GM18520 (cell line): ENCODE measurements around the gene ABR.
"Not testable (repeated sequence)": the region's sequence is repeated elsewhere in the genome, so short reads cannot be mapped to it uniquely, and the experiment has no call there.

Source experiments
- ATAC-seq: cut with Tn5 transposase; IDR thresholded peaks from one replicate; pipeline ENCODE4 v1.9.1; 2021; ENCODE audit not compliant: unreplicated experiment

Gene ABR

DNA sequence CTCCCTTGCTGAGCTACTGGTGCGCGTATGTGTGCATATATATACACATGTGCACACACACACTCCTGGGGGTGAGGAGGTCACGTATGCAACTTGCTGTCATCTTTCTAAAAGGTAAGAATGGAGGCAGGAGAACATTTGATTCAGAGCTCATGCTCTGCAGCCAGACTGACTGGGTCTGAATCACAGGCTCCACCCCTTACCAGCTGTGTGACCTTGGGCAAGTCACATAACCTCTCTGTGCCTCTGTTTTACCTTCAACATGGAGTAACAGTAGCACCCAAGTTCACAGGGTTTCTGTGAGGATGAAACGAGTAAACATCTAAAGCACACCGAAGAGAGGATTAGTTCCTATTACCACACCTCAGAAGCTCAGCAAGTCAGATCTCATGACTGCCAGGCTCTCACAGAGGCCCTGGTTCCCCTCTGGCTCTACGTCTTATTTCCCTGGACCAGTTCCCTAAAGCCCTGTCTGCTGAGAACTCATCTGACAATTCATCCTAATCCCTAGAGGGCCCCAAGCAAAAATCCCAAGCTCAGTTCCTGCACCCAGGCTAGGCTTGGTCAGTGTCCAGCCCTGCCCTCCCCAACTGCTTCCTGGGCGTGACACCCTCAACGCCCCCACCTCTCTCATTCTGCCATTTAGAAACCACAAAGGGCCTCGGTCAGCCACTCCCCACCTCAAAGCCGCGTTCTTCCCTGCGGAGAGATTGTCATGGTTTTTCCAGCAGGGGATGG is 28.7 kb downstream of the ABR start:
- ATAC-seq, result no peak

DNA sequence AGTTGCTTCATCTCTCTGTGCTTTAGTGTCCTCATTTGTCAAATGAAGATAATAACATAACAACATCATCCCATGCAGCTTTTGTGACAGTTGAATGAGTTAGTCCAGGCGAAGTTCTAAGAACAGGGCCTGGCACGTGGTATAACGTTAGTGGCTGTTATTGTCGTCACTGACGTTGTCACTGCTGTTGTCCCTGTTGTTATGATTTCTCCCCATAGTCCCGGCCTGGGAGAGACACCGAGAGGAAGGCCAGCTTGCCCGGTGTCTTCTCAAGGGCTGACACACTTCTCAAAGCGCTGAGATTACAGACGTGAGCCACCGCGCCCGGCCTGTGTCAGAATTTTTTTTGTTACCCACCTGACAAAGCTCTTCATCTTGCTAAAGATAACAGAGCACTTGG is 29.9 kb downstream of the ABR start:
- no peak for ATAC-seq

DNA sequence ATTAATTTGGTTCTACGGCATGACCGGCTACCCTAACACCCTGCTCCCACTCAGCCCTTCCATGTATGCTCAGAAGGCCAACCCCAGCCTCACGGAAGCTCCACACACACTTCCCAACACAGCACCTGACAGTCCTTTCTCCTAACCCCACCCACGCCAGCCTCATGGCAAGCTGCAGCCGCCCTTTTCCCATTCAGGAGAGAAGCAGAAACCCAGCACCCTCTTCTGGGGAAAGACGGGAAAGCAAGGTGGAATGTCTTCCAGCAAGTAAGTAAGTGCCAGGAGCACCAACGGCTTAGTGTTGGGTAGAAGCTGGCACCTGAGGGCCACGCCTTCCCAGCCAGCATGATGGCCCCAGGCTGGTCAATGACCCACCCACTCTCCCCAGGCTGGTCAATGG is 32.1 kb downstream of the ABR start:
- ATAC-seq, result no peak

DNA sequence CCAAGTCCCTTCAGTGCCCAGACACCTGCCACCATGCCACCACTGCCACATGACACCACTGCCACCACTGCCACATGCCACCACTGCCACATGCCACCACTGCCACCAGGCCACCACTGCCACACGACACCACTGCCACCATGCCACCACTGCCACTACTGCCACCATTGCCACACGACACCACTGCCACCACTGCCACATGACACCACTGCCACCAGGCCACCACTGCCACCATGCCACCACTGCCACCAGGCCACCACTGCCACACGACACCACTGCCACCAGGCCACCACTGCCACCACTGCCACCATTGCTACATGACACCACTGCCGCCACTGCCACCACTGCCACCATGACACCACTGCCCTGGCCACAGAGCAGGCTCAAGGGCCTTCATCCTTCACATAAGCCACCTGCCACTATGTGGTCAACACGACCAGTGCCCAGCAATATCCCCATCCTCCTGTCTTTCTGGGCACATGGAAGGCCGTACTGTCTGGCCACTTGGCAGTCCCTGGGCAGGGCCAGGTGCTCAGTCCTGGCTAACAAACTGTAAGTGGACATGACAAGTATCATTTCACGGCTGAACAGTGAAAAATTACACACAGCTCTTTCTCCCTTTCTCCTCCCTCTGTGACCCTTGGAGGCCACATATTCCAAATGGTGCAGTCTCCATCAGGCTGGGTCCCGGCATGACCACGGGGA is 33.1 kb downstream of the ABR start:
- ATAC-seq, result no peak

DNA sequence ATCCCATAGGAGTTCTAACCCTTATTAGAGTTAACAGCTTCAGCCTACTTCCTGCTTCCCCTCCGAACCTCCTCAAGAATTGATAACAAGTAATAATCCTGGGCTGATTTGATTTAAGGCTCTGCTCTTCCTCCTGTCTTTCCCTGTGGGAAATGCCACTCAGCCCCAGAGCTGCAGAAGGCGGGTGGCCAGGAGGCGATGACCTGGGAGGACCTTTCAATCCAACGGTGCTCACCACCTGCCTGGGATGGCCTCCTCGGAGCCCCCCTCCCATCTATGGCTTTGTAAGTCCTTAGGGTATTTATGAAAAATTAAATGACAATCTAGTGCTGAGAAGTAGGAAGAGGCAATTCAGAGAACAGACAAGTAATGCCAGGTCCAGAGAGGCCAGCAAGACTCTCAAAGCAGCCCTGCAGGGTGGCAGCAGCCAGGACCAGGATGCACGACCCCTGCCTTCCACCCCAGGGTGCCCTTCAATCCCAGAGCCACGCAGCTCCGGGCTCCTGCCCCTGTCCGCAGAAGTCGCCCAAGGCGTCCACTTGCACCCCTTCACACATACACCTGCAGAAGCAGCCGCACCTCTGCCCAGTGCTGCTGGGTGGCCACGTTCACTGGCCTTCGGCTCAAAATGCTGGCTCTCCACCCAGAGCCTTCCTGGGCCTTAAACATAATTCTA is 34.3 kb downstream of the ABR start:
- no peak for ATAC-seq

DNA sequence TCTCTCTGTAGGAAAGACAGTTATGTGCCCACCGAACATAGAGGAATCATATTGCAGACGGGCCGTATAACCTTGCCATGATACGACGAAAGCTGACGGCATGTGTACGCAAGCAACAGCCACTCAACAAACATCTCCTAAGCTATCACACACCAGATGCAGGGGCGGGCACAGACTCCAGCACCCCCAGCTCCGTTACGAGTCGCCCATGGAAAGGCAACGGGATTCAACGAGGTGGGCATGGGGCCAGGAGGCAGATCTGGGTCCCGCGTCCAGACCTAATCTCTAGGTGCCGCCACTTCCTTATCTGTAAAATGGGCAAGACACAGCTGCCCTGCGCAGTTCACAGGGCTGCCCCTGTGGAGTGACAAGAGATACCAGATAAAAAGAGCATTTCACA is 35.6 kb downstream of the ABR start:
- ATAC-seq, result no peak

DNA sequence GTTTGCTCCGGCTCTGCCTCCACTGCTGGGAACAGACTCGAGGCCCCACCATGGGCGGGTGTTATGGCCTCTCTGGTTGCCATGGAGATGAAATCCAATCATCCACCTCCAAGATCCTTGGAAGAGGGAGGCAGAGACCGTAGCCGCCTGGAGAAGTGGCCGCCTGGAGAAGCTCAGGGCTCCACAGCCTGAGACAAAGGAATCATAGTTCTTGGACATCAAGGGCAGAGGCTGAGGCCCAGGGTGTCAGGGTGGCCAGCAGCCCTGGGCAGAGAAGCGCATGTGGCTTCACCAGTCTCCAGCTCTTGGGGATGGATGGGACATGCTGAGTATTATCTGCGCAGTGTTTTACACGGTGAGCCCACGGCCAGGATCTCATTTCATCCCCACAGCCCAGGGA is 36.2 kb downstream of the ABR start:
- ATAC-seq, result no peak

DNA sequence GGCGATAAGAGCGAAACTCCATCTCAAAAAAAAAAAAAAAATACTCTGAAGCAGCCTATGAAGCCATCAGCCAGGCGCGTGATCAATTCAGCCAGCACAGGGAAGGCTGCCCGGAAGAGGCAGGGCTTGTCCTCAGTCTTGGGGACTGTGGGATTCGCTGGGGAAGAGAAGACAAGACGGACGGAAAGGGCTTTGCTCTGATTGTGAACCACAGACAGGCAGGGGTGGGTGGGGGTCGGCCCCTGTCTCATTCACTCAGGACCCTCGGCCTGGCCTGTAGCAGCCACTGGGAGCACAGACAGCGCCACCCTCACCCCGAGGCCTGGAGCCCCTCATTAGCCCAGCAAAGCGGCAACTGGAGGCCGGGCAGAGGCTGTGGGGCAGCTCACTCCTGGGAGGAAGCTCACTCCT is 37.2 kb downstream of the ABR start:
- ATAC-seq, result no peak

DNA sequence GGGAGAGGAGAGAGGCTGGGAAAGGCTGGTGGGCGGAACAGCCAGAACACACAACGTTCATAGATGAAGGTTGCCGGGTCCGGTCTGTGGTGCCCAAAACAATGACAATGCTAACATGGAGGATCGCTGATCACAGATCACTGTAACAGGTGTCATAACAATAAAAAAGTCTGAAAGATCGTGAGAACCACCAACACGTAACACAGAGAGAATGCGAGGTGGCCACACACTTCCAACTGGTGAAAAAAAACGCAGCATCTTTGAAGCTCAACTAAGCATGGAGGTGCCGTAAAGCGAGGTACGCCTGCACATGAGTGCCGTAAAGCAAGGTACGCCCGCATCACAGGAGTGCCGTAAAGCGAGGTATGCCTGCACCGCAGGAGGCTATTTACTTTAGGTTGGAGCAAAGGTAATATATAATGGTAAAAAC is 42.3 kb downstream of the ABR start:
- ATAC-seq, result no peak

DNA sequence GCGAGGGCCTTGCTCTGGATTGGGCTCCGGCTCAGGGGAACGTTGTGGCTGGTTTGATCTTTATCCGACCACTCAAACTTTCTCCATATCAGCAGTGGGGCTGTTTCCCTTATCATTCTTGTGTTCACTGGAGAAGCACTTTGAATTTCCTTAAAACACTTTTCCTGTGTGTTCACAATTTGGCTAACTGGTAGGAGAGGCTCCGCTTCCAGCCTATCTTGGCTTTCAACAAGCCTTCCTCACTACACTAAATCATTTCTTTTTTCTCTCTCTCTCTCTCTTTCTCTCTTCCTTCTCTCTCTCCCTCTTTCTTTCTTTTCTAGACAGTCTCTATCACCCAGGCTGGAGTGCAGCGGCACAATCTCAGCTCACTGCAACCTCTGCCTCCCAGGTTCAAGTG is 43.0 kb downstream of the ABR start:
- ATAC-seq, result no peak

DNA sequence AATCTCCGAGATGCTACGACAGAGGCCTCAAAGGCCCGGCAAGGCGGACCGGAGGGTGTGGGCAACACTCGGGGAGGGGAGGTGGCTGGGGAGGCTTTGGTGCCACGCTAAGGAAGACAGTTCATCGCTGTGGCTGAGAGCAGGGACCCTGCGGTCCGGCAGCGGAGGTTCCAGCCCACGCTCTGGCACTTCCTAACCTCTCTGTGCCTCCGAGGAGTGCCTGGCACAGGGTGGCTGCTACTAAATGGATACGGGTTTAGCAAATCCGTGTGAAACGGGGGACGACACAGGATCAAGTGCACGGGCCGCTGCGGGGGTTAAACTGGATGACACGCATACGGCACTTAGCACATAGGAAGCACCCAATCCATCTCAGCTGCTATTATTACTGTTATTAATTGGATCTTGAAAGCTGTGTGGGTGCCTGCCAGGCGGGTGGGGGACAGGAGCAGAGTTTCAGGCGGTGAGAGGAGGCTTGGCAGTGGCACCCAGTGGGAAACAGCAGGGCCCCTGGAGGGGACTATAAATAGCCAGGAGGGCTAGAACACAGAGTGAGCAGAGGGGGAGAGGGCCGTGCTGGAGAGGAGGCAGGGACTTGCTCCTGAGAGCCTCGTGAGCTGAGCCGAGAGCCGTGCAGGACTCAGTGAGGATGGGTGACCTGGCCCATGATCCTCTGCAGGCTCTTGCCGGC is 45.0 kb downstream of the ABR start:
- no peak for ATAC-seq

DNA sequence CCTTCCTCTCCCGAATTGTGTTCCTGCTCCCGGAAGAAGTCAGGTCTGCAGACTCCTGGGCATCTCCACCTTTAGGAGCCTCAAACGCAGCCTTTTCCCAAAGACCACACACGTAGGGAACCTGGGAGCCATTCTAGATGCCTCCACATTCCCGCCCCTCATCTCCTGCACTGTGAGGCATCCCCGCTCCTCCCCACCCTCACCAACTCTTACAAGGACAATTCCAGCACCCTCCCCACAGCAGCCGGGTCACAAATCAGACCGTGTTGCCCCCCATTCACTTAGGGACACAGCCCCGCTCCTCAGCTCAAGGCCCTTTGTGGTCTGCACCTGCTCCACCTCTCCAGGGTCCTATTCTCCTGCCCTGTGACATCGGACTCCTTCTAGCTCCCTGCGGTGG is 49.6 kb downstream of the ABR start:
- ATAC-seq, result no peak

DNA sequence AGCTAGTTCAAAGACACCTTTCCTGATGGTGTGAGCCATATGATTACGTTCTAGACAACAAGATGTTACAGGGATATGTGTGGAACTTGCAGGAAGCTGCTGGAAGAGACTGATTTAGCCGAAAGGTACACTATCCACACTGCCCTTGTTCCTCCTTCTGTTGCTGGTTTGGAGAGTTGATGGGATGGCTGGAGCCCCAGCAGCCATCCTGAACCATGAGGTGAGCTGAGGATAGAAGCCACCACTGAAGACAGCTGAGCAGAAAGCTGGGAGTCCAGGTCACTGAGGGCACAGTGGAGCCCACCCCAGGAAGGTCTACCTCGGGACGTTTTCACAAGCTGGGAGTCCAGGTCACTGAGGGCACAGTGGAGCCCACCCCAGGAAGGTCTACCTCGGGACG is 51.3 kb downstream of the ABR start:
- ATAC-seq, result not testable (repeated sequence)

DNA sequence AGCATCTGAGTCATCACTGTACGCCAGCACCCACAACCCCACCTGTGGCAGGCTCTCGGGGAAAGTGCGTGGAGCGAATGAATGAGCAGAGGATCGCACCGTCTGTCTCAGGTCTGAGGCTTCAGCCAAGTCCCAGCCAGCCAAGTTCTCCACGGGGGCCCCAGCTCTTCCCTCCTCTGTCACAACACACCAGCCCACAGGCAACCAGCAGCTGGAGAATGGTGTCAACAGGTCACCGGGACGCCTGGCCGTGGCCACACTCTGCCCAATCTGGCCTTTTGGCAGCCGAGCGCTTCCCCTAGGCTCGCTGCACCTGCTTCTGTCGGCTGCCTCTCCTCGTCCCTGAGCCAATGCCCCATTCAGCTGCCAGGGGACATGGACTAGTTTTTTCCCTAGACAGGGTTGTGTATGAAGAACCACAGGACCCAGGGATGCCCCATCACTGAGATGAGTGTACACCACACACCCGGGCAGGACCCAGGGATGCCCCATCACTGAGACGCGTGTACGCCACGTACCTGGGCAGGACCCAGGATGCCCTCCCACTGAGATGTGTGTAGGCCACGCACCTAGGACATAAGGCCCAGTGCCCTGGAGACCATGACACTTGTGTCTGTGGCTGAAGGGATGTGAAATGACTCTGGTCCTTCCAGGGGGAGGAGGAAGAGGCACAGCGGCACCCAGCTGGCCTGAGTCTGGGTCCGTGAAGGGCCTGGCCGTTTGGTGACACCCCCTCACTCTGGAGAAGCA is 52.8 kb downstream of the ABR start:
- ATAC-seq, result no peak

DNA sequence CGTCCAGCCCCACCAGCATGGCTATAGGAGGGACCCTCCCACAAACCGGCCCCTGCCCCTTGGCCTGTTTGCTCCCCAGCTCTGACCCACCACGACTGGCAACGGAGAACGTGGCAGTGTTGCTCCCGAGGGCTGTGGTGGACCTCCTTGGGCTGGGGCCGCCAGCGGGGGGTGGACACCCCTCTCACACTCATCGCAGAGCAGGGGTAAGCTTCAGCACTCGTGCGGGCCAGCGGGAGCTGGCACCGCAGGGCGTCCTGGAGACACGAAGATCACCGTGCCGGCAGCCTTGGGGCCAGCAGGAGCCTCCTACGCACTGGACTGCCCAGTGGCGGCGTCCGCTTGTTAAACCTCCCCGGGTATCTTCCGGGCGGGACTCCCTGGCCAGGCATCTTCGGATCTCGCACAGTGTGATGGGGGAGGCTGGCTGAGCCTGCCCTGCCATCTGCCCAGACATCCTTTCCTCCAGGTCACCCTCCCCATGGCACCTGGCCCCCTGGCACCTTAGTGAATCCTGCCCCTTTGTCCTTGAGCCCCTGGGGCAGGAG is 53.5 kb downstream of the ABR start:
- no peak for ATAC-seq

DNA sequence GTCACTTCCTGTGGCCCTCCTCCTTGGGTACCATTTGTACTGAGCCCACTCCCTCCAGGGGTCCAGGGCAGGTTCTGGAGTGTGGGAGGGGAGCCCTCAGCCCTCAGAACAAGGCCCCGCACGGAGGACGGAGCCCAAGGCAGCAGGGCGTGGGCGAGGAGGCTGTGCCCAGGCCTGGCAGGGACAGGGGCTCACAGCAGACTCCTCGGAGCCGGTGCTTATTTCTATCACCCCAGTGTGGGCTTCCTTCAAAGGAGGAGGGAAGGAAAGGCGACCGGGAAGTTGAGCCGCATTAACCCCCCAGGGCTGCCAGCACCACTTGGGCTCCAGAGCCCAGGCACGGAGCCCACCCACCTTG is 54.0 kb downstream of the ABR start:
- no peak for ATAC-seq

DNA sequence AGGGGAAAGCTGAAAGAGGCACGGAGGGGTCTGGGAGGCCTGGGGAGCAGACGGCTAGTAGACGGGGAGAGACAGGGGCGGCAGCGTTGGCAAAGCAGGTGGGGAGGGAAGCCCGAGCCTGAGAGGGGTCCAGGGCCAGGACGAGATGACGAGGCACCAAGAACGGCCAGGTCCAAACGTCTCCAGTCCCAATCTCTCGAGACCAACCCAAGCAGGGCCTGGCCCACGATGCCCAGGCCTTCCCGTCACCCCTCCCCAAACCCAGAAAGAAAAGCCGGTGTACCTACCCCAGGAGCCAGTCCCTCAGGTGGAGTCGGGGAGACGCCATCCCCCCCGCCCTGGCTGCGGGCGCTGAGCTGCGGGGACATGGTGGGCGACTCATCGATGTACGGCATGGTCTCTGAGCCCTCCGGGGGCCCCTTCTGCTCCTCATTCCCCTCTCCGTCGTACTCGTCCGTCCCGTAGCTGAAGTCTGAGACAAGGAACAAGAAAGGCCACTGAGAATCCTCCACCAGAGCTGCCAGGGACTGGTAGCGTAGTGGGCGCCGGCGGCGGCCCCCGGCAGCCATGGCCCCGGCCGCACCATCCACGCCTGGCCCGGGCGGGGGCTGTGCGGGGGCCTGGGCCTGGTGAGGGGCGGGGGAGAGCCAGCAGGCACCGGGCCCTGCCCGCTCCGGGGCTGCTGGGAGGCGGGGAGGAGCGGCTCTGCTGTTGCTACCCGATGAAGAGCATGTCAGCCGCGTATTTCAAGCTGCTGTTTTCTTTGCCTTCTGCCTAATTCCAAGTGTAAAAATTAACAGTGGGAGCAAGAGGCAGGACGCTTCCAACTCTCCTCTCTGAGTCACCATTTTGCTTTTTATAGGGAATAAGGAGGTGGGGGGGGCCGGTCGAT is 54.6 kb downstream of the ABR start:
- no peak for ATAC-seq

DNA sequence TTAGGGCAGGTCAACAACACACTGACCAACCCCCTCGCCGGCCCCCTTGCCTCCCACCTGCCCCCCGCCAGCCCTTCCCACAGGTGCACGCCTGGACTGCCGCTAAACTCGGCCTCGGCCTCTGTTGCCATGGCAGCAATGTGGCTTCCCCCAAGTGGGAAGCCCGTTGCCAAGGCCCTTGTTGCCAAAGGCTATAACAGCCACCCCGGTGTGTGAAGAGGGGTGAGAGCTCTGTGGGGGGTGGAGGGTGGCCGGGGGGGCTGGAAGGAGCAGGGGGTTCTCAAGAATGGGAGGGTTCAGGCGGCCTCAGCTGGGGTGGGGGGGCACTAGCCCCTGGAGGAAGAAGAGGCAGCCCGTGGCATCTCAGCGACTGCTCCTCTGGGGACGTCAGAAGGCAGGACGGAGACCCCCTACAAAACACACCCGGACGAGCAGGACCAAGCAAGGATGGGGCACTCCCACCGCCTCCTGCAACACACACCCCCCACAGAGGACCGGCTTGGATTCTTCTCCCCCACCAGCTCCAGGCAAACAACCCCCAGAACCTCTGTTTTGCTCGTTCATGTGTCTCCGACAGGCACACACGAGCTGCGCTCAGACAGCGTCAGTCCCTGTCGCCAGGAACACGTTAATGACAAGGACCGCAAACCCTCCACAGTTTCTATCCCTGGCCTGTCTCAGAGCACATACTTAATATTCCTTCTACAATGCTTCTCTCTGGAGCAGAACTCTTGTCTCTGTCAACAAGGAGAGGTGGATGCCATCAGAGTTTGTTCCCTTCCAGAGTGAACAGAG is 55.7 kb downstream of the ABR start:
- no peak for ATAC-seq

DNA sequence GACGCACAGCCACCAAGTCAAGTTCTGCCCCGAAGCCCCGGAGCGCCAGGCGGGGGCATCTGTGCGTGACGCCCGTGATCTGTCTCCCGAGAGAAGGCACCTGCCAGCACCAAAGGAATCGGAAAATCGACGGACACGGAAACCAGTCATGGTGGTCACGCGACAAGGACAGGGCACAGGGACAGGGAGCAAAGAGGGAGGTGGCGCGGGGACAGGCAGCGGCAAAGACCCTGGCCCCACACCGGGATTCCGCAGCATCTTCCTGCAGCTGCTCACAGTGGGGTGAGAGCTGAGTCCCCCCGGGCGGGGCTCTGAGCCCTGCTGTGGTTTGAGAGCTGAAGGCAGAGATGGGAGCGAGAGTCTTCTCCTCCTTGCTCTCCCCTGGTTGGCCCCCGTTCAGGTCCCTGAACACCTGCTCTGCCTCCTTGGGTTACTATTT is 56.4 kb downstream of the ABR start:
- ATAC-seq, result no peak
